ENCODE results near the gene DNAH5. TPM values are rescaled to one million over a fixed set of nuclear protein-coding genes. Genes with fewer than 3 reads are reported as not detected.

Gene DNAH5
- polyA plus RNA-seq, 3 donors = not detected

- H3K9me3 ChIP-seq (replicated peaks in 1 of 2; ENCODE audit: control insufficient read depth in 1 of 2, insufficient read depth in 1 of 2, low read length in 2 of 2) = no peaks in the 10 kb centered on the region
- Mint-ChIP-seq H3K36me3 (no peaks in the 10 kb centered on the region), H3K4me1 (no peaks in the 10 kb centered on the region), H3K9me3 (peaks cover 0 to 1% (median 0%) of the 10 kb centered on the region in 7 donors), H3K27me3 (ENCODE audit: low read depth in 3 of 3) (peaks cover 1 to 3% (median 2%) of the 10 kb centered on the region in 3 donors), H3K27ac (no peak overlapping the region), H3K4me3 (no peak overlapping the region)
- H3K4me1 ChIP-seq (ENCODE audit: control insufficient read depth in 1 of 2, insufficient read depth in 2 of 2, low read length in 2 of 2) = no peaks in the 10 kb centered on the region
- DNase-seq = no peak
- intact Hi-C loops (cut with micrococcal nuclease) = no loop called here
- no peak overlapping the region for H2AFZ ChIP-seq (ENCODE audit: insufficient read depth, low read depth, low read length, poor library complexity, severe bottlenecking)
- no peaks in the 10 kb centered on the region for H3K36me3 ChIP-seq (replicated peaks in 1 of 2; ENCODE audit: control insufficient read depth in 1 of 2, insufficient read depth in 2 of 2, low read length in 2 of 2)
- WGBS (ENCODE audit: insufficient coverage) = 95% methylated on average over 7 of the region's 10 CpGs
- no peak overlapping the region for H3K4me3 ChIP-seq (replicated peaks in 1 of 3; ENCODE audit: low read depth in 2 of 3, low read length in 3 of 3)
- no peaks in the 10 kb centered on the region for H3K79me2 ChIP-seq (ENCODE audit: insufficient read depth, low read length)
- H3K9ac ChIP-seq (ENCODE audit: insufficient read depth, low read length, poor library complexity, severe bottlenecking) = no peak overlapping the region
- no peak overlapping the region for H3K27ac ChIP-seq (ENCODE audit: low read depth in 1 of 2, low read length in 2 of 2)
- H3K27me3 ChIP-seq (ENCODE audit: control insufficient read depth in 2 of 2, insufficient read depth in 2 of 2, low read length in 2 of 2) = no peaks in the 10 kb centered on the region
- no peak overlapping the region for H3K4me2 ChIP-seq (replicated peaks; ENCODE audit: extremely low read depth, low read length, poor library complexity, severe bottlenecking)
- TF ChIP-seq, protein P1, sequence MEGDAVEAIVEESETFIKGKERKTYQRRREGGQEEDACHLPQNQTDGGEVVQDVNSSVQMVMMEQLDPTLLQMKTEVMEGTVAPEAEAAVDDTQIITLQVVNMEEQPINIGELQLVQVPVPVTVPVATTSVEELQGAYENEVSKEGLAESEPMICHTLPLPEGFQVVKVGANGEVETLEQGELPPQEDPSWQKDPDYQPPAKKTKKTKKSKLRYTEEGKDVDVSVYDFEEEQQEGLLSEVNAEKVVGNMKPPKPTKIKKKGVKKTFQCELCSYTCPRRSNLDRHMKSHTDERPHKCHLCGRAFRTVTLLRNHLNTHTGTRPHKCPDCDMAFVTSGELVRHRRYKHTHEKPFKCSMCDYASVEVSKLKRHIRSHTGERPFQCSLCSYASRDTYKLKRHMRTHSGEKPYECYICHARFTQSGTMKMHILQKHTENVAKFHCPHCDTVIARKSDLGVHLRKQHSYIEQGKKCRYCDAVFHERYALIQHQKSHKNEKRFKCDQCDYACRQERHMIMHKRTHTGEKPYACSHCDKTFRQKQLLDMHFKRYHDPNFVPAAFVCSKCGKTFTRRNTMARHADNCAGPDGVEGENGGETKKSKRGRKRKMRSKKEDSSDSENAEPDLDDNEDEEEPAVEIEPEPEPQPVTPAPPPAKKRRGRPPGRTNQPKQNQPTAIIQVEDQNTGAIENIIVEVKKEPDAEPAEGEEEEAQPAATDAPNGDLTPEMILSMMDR (IDR thresholded peaks at IDR 0.05) = no peak
- H4K20me1 ChIP-seq (ENCODE audit: insufficient read depth, low read length) = no peaks in the 10 kb centered on the region
These were observed 1.6 kb upstream of the DNAH5 start for GRCh38 chr5:13946111-13946510.

- no peaks in the 10 kb centered on the region for H3K9me3 ChIP-seq (replicated peaks in 1 of 2; ENCODE audit: control insufficient read depth in 1 of 2, insufficient read depth in 1 of 2, low read length in 2 of 2)
- TF ChIP-seq, protein P1 (IDR thresholded peaks at IDR 0.05) = no peak
- no peak overlapping the region for H2AFZ ChIP-seq (ENCODE audit: insufficient read depth, low read depth, low read length, poor library complexity, severe bottlenecking)
- H3K36me3 ChIP-seq (replicated peaks in 1 of 2; ENCODE audit: control insufficient read depth in 1 of 2, insufficient read depth in 2 of 2, low read length in 2 of 2) = no peaks in the 10 kb centered on the region
- DNase-seq = no peak
- H3K4me1 Mint-ChIP-seq = no peaks in the 10 kb centered on the region
- H3K4me3 Mint-ChIP-seq = no peak overlapping the region
- peak overlapping the region in 1 of 7 donors; percentile 23 for H3K27ac Mint-ChIP-seq
- no peaks in the 10 kb centered on the region for H3K79me2 ChIP-seq (ENCODE audit: insufficient read depth, low read length)
- no peaks in the 10 kb centered on the region for H3K4me1 ChIP-seq (ENCODE audit: control insufficient read depth in 1 of 2, insufficient read depth in 2 of 2, low read length in 2 of 2)
- intact Hi-C loops (cut with micrococcal nuclease) = no loop called here
- no peak overlapping the region for H3K9ac ChIP-seq (ENCODE audit: insufficient read depth, low read length, poor library complexity, severe bottlenecking)
- H3K4me2 ChIP-seq (replicated peaks; ENCODE audit: extremely low read depth, low read length, poor library complexity, severe bottlenecking) = no peak overlapping the region
- H3K27me3 Mint-ChIP-seq (ENCODE audit: low read depth in 3 of 3) = peaks cover 1 to 4% (median 2%) of the 10 kb centered on the region in 3 donors
- no peak overlapping the region for H3K4me3 ChIP-seq (replicated peaks in 1 of 3; ENCODE audit: low read depth in 2 of 3, low read length in 3 of 3)
- WGBS (ENCODE audit: insufficient coverage) = no CpG with 5 or more reads among the region's 3 CpGs
- peaks cover 0 to 1% (median 0%) of the 10 kb centered on the region in 7 donors for H3K9me3 Mint-ChIP-seq
- H3K36me3 Mint-ChIP-seq = no peaks in the 10 kb centered on the region
- no peaks in the 10 kb centered on the region for H3K27me3 ChIP-seq (ENCODE audit: control insufficient read depth in 2 of 2, insufficient read depth in 2 of 2, low read length in 2 of 2)
- H4K20me1 ChIP-seq (ENCODE audit: insufficient read depth, low read length) = no peaks in the 10 kb centered on the region
- H3K27ac ChIP-seq (ENCODE audit: low read depth in 1 of 2, low read length in 2 of 2) = no peak overlapping the region
These were observed 783 bp upstream of the DNAH5 start for GRCh38 chr5:13945271-13945670.
